Nephron (organoid): ENCODE measurements around the gene LPAR2.

ENCODE experiments used
- H3K27ac Mint-ChIP-seq, 3 experiments: 2 replicates each; pipeline ENCODE4 v1.8.0; 2020; ENCODE audit warnings: mixed read lengths in 3 of 3, mild to moderate bottlenecking in 2 of 3, moderate library complexity in 1 of 3
- H3K27me3 Mint-ChIP-seq: 2 replicates; pipeline ENCODE4 v1.8.0; 2021; ENCODE audit warnings: low read depth, mild to moderate bottlenecking, moderate library complexity, mixed read lengths
- H3K36me3 Mint-ChIP-seq: 2 replicates; pipeline ENCODE4 v1.8.0; 2020; ENCODE audit warnings: low read depth, mixed read lengths
- H3K4me1 Mint-ChIP-seq: 2 replicates; pipeline ENCODE4 v1.8.0; 2020; ENCODE audit warnings: mixed read lengths
- H3K4me3 Mint-ChIP-seq, 3 experiments: 2 replicates each; pipeline ENCODE4 v1.8.0; 2020; ENCODE audit warnings: mild to moderate bottlenecking in 3 of 3, mixed read lengths in 3 of 3, moderate library complexity in 2 of 3
- H3K9me3 Mint-ChIP-seq: 2 replicates; pipeline ENCODE4 v1.8.0; 2020; ENCODE audit warnings: mixed read lengths
- TF ChIP-seq, protein P1 (sequence below), 3 experiments: fragments of 200-600 bp; sonication (generic); IDR thresholded peaks; one replicate each; pipeline ENCODE4 v1.5.0; 2021; ENCODE audit warnings: antibody characterized with exemption in 3 of 3; ENCODE audit not compliant: unreplicated experiment in 3 of 3

The LPAR2 gene

DNA sequence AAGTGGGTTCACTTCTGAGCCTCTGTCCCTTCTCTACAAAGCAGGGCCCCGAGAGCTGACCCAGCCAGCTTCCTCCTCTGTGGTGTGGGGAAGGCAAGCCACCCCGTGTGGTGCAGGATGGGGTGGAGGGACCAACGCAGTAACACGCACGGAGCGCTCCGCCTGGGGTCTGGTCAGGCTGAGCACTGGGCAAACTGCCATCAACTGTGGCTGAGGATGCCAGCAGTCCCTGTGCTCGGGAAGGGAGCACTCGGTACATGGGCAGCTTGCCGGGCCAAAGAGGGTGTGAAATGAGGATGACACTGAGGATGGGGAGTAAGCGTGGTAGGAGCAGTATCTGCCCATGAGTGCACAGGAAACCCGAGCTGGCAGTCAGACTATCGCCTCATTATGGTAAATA is 23.1 kb upstream of the LPAR2 start:
- H3K9me3 Mint-ChIP-seq = no peaks in the 10 kb centered on the region
- peaks cover 52% of the 10 kb centered on the region for H3K36me3 Mint-ChIP-seq
- H3K4me3 Mint-ChIP-seq = no peak overlapping the region
- no peaks in the 10 kb centered on the region for H3K4me1 Mint-ChIP-seq
- H3K27ac Mint-ChIP-seq = no peak overlapping the region
- no peaks in the 10 kb centered on the region for H3K27me3 Mint-ChIP-seq
- TF ChIP-seq, protein P1, sequence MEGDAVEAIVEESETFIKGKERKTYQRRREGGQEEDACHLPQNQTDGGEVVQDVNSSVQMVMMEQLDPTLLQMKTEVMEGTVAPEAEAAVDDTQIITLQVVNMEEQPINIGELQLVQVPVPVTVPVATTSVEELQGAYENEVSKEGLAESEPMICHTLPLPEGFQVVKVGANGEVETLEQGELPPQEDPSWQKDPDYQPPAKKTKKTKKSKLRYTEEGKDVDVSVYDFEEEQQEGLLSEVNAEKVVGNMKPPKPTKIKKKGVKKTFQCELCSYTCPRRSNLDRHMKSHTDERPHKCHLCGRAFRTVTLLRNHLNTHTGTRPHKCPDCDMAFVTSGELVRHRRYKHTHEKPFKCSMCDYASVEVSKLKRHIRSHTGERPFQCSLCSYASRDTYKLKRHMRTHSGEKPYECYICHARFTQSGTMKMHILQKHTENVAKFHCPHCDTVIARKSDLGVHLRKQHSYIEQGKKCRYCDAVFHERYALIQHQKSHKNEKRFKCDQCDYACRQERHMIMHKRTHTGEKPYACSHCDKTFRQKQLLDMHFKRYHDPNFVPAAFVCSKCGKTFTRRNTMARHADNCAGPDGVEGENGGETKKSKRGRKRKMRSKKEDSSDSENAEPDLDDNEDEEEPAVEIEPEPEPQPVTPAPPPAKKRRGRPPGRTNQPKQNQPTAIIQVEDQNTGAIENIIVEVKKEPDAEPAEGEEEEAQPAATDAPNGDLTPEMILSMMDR (IDR thresholded peaks at IDR 0.05; ENCODE audit: unreplicated experiment in 3 of 3) = no peak

DNA sequence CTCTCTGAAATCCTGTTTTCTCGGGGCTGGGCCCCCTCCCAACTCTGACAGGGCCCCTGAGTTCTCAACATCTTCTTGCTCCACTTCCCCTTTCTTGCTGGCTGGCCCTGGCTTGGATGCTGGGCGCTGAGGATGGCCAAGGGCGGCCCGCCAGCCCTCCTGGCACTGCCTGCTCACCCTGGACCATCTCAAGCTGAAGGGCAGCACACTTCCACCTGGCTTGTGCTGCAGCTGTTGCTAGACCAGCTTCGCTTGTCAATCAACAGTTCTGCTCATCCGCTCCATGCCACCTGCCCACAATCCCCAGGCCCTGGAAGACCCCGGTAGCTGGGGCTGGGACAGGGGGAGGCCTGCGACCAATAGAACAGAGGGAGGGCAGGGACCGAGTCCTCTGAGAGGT is 22.3 kb upstream of the LPAR2 start:
- Mint-ChIP-seq H3K4me3 (no peak overlapping the region), H3K27me3 (no peaks in the 10 kb centered on the region), H3K27ac (no peak overlapping the region), H3K9me3 (no peaks in the 10 kb centered on the region), H3K36me3 (peaks cover 55% of the 10 kb centered on the region), H3K4me1 (no peaks in the 10 kb centered on the region)
- TF ChIP-seq, protein P1 (IDR thresholded peaks at IDR 0.05; ENCODE audit: unreplicated experiment in 3 of 3) = no peak

DNA sequence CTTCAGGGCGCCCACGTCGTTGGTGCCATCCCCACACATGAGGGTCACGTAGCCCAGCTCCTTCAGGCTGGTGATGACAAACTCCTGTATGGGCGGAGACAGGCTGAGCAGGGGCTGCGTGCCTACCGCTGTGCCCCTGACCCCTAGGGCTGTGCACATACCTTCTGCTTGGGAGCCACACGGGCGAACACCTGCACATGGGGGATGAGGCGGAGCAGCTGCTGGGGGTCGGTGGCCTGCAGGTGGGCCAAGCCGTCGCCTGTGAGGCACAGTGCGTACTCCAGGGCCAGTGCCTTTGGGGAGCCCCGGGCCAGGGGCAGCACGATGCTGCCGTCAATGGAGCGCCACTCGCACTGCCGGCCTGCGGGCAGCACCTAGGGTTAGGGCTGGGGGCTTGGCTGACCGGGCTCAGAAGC is 21.6 kb upstream of the LPAR2 start:
- peaks cover 51% of the 10 kb centered on the region for H3K36me3 Mint-ChIP-seq
- no peaks in the 10 kb centered on the region for H3K27me3 Mint-ChIP-seq
- no peak overlapping the region for H3K4me3 Mint-ChIP-seq
- TF ChIP-seq, protein P1 (IDR thresholded peaks at IDR 0.05; ENCODE audit: unreplicated experiment in 3 of 3) = no peak
- H3K27ac Mint-ChIP-seq = no peak overlapping the region
- H3K9me3 Mint-ChIP-seq = no peaks in the 10 kb centered on the region
- no peaks in the 10 kb centered on the region for H3K4me1 Mint-ChIP-seq

DNA sequence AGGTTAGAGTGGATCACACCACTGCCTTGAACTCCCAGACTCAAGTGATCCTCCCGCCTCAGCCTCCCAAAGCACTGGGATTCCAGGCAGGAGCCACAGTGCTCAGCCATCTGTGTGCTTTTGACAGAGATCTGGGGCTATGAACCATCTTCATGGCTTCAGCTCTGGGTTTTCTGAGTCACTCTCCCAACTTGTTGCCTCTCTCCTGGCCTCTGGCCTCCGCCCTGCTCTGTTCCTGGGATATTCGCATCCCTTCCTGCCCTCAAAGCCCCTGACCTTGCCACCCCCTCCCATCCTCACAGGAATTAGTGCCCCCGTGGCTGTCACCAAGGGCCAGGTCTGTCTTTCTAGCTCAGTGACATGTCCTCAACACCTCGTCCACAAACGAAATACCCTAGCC is 21.1 kb upstream of the LPAR2 start:
- no peaks in the 10 kb centered on the region for H3K27me3 Mint-ChIP-seq
- no peaks in the 10 kb centered on the region for H3K4me1 Mint-ChIP-seq
- no peak overlapping the region for H3K27ac Mint-ChIP-seq
- no peaks in the 10 kb centered on the region for H3K9me3 Mint-ChIP-seq
- peaks cover 49% of the 10 kb centered on the region for H3K36me3 Mint-ChIP-seq
- TF ChIP-seq, protein P1 (IDR thresholded peaks at IDR 0.05; ENCODE audit: unreplicated experiment in 3 of 3) = no peak
- no peak overlapping the region for H3K4me3 Mint-ChIP-seq

DNA sequence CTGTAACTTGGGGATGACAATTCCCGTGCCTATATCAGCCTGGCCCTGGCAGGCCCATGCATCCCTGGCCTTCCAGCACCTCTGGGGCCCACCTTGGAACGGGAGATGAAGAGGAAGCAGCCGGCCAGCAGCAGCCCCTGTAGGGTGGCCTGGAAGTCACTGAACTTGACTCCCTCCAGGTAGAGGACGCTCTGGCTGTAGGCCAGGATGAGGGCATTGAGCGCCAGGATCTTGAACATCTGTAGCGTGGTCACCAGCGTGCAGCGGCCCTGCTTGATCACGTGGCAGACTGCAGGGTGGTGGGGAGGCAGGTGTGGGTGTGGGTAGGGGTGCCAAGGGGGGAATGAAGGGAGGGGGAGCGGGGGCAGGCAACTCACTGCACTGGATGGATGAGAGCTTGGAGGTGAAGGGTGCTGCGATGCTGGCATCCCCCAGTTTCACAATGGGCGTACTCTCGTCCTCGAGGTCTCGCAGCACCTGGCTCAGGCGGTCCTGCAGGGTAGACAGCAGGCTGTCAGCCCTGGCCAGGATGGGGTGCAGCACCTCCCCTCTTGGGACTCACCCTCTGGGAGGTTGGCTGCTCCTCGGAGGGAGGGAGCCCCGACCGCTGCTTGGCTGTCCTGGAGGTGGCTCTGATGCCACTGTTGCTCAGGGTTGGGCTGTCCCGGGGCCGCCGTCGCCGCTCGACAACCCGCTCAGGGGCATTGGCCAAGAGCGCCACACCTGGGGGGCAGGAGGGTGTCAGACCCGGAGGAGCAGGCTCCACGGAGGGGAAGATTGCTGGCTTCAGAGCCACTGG is 19.2 kb upstream of the LPAR2 start:
- Mint-ChIP-seq H3K4me1 (peaks cover 8% of the 10 kb centered on the region), H3K4me3 (no peak overlapping the region), H3K9me3 (no peaks in the 10 kb centered on the region), H3K36me3 (peaks cover 35% of the 10 kb centered on the region), H3K27me3 (peaks cover 3% of the 10 kb centered on the region), H3K27ac (no peak overlapping the region)
- TF ChIP-seq, protein P1 (IDR thresholded peaks at IDR 0.05; ENCODE audit: unreplicated experiment in 3 of 3) = no peak
